IMR-90 (cell line): ENCODE data around the gene RPL21. TPM values are rescaled to one million over a fixed set of nuclear protein-coding genes. Genes with fewer than 3 reads are reported as not detected.

Experiments used
- ATAC-seq: fragments of 200-7000 bp; cut with Tn5 transposase; 2 replicates; pipeline ENCODE4 v1.9.1; 2020; ENCODE audit warnings: low read depth, mild to moderate bottlenecking, moderate library complexity
- BruUV-seq: library from RNA; stranded (reverse); fragments of 400-500 nt; replicated peaks from 2 replicates; lab custom pipeline; 2021; lab: Mats Ljungman, UMichigan
- CTCF ChIA-PET: fragments of 300-600 bp; formaldehyde crosslinking; extraction: SDS; loops from one replicate; lab custom pipeline; 2021; ENCODE audit warnings: antibody characterized with exemption; lab: Yijun Ruan, JAX
- POLR2A ChIA-PET: fragments of 300-600 bp; sonication (Branson Sonifier 250); formaldehyde crosslinking; loops from one replicate; lab custom pipeline; 2022; ENCODE audit warnings: antibody characterized with exemption; ENCODE audit not compliant: unreplicated experiment; lab: Charles Lee
- DNase-seq: peaks from one replicate; pipeline ENCODE4 v3.0.0; 2013
- H2AFZ ChIP-seq: replicated peaks from 2 replicates; pipeline ENCODE3; 2013; ENCODE audit warnings: low read length, mild to moderate bottlenecking; ENCODE audit not compliant: poor library complexity
- H2AK5ac ChIP-seq: 2 replicates; pipeline ENCODE4 v1.6.1; 2013; ENCODE audit warnings: low read depth, low read length, inconsistent platforms
- H2AK9ac ChIP-seq: replicated peaks from 2 replicates; pipeline ENCODE3; 2013; ENCODE audit warnings: mild to moderate bottlenecking, low read depth, low read length, moderate library complexity; ENCODE audit not compliant: poor library complexity
- H2BK120ac ChIP-seq: 2 replicates; pipeline ENCODE4 v1.6.1; 2013; ENCODE audit warnings: low read depth, low read length, inconsistent platforms
- H2BK15ac ChIP-seq: 3 replicates; pipeline ENCODE4 v1.6.1; 2013; ENCODE audit warnings: low read depth, low read length, inconsistent platforms
- H2BK20ac ChIP-seq: 2 replicates; pipeline ENCODE4 v1.6.1; 2013; ENCODE audit warnings: low read depth, mild to moderate bottlenecking, inconsistent platforms, low read length, moderate library complexity
- H2BK5ac ChIP-seq: 2 replicates; pipeline ENCODE4 v1.6.1; 2013; ENCODE audit warnings: mild to moderate bottlenecking, low read depth, low read length, inconsistent platforms; ENCODE audit not compliant: poor library complexity, severe bottlenecking
- H3K14ac ChIP-seq: replicated peaks from 2 replicates; pipeline ENCODE4 v1.6.1; 2013; ENCODE audit warnings: low read depth, low read length, inconsistent platforms
- H3K18ac ChIP-seq: 2 replicates; pipeline ENCODE4 v1.6.1; 2013; ENCODE audit warnings: low read depth, low read length, control low read depth
- H3K23ac ChIP-seq: 2 replicates; pipeline ENCODE4 v1.6.1; 2013; ENCODE audit warnings: low read depth, low read length, inconsistent platforms
- H3K27ac ChIP-seq: 2 replicates; pipeline ENCODE4 v1.5.1; 2013; ENCODE audit warnings: mild to moderate bottlenecking, control low read depth, low read length; ENCODE audit not compliant: insufficient read depth
- H3K27me3 ChIP-seq: 2 replicates; pipeline ENCODE4 v1.6.1; 2013; ENCODE audit warnings: low read length; ENCODE audit not compliant: control insufficient read depth, insufficient read depth
- H3K36me3 ChIP-seq: 2 replicates; pipeline ENCODE4 v1.6.1; 2013; ENCODE audit warnings: low read length, mixed read lengths; ENCODE audit not compliant: control insufficient read depth, insufficient read depth
- H3K4ac ChIP-seq: 2 replicates; pipeline ENCODE4 v1.6.1; 2013; ENCODE audit warnings: low read depth, low read length, inconsistent platforms
- H3K4me1 ChIP-seq: 2 replicates; pipeline ENCODE4 v1.6.1; 2013; ENCODE audit warnings: low read length, mixed read lengths; ENCODE audit not compliant: control insufficient read depth, insufficient read depth
- H3K4me2 ChIP-seq: 2 replicates; pipeline ENCODE4 v1.6.1; 2013; ENCODE audit warnings: low read depth, mild to moderate bottlenecking, control low read depth, low read length, moderate library complexity
- H3K4me3 ChIP-seq: 2 replicates; pipeline ENCODE4 v1.5.1; 2013; ENCODE audit warnings: low read depth, mild to moderate bottlenecking, control low read depth, low read length, moderate library complexity; ENCODE audit not compliant: insufficient read depth
- H3K56ac ChIP-seq: 2 replicates; pipeline ENCODE4 v1.6.1; 2013; ENCODE audit warnings: low read length, inconsistent platforms; ENCODE audit not compliant: insufficient read depth; ENCODE audit errors: extremely low read depth
- H3K79me1 ChIP-seq, 2 experiments: 2 replicates each; pipeline ENCODE4 v1.6.1; 2013; ENCODE audit warnings: low read length in 2 of 2, inconsistent platforms in 1 of 2, low read depth in 1 of 2
- H3K9ac ChIP-seq: 2 replicates; pipeline ENCODE4 v1.6.1; 2013; ENCODE audit warnings: low read depth, low read length, control low read depth
- H3K9me1 ChIP-seq: 2 replicates; pipeline ENCODE4 v1.6.1; 2013; ENCODE audit warnings: low read length, inconsistent platforms; ENCODE audit not compliant: insufficient read depth
- H3K9me3 ChIP-seq: 2 replicates; pipeline ENCODE4 v1.6.1; 2013; ENCODE audit warnings: low read length; ENCODE audit not compliant: control insufficient read depth, insufficient read depth
- H4K20me1 ChIP-seq: 2 replicates; pipeline ENCODE4 v1.6.1; 2013; ENCODE audit warnings: low read length, inconsistent platforms; ENCODE audit not compliant: insufficient read depth
- H4K5ac ChIP-seq: 2 replicates; pipeline ENCODE4 v1.6.1; 2013; ENCODE audit warnings: mild to moderate bottlenecking, low read depth, low read length, control low read depth
- H4K8ac ChIP-seq, 2 experiments: 2 replicates each; pipeline ENCODE4 v1.6.1; 2013; ENCODE audit warnings: low read depth in 2 of 2, low read length in 2 of 2, control low read depth in 1 of 2, inconsistent platforms in 1 of 2
- H4K91ac ChIP-seq: 2 replicates; pipeline ENCODE4 v1.6.1; 2013; ENCODE audit warnings: low read depth, low read length, inconsistent platforms; ENCODE audit not compliant: insufficient read depth
- BHLHE40 ChIP-seq: fragments of 150-350 bp; IDR thresholded peaks from 2 replicates; pipeline ENCODE4 v1.6.1; 2016; ENCODE audit warnings: mild to moderate bottlenecking, low read depth, low read length
- CEBPB ChIP-seq: IDR thresholded peaks from 2 replicates; pipeline ENCODE4 v1.6.1; 2012; ENCODE audit warnings: low read depth, low read length, improper control_type of control experiment
- CHD1 ChIP-seq: IDR thresholded peaks from 2 replicates; pipeline ENCODE4 v1.6.1; 2012; ENCODE audit warnings: low read depth, low read length, improper control_type of control experiment
- FOS ChIP-seq: fragments of 150-350 bp; IDR thresholded peaks from 2 replicates; pipeline ENCODE4 v1.6.1; 2016; ENCODE audit warnings: low read depth, low read length
- MAFK ChIP-seq: IDR thresholded peaks from 2 replicates; pipeline ENCODE4 v1.6.1; 2012; ENCODE audit warnings: low read depth, low read length, improper control_type of control experiment
- MAZ ChIP-seq: IDR thresholded peaks from 2 replicates; pipeline ENCODE4 v1.6.1; 2012; ENCODE audit warnings: low read depth, mild to moderate bottlenecking, low read length, improper control_type of control experiment, moderate library complexity, borderline replicate concordance
- MXI1 ChIP-seq: IDR thresholded peaks from 2 replicates; pipeline ENCODE4 v1.6.1; 2012; ENCODE audit warnings: low read depth, mild to moderate bottlenecking, low read length, moderate library complexity, borderline replicate concordance
- NFE2L2 ChIP-seq: fragments of 150-350 bp; IDR thresholded peaks from 2 replicates; pipeline ENCODE4 v1.6.1; 2016; ENCODE audit warnings: low read depth, mild to moderate bottlenecking, low read length
- POLR2A ChIP-seq: IDR thresholded peaks from 2 replicates; pipeline ENCODE4 v1.6.1; 2012; ENCODE audit warnings: mild to moderate bottlenecking, low read depth, low read length
- RAD21 ChIP-seq: IDR thresholded peaks from 2 replicates; pipeline ENCODE4 v1.6.1; 2012; ENCODE audit warnings: low read length, improper control_type of control experiment
- RCOR1 ChIP-seq: IDR thresholded peaks from 2 replicates; pipeline ENCODE4 v1.6.1; 2012; ENCODE audit warnings: mild to moderate bottlenecking, low read length, improper control_type of control experiment; ENCODE audit not compliant: insufficient replicate concordance
- RFX5 ChIP-seq: IDR thresholded peaks from 2 replicates; pipeline ENCODE4 v1.8.0; 2012; ENCODE audit warnings: low read depth, mild to moderate bottlenecking, low read length, moderate library complexity
- SMC3 ChIP-seq: fragments of 150-350 bp; IDR thresholded peaks from 2 replicates; pipeline ENCODE4 v1.6.1; 2016; ENCODE audit warnings: low read depth, mild to moderate bottlenecking, antibody characterized with exemption, low read length, moderate library complexity
- WGBS, 2 experiments: methylation state at CpG; one replicate each; pipeline versions ENCODE4 v1.1.5 to v1.1.7; 2013; ENCODE audit warnings: missing lambda C conversion rate in 2 of 2; ENCODE audit not compliant: insufficient read length in 1 of 2; ENCODE audit errors: extremely low coverage in 2 of 2; 5-methylcytosine and 5-hydroxymethylcytosine counted together
- dilution Hi-C: fragments of 300-500 bp; cut with HindIII; formaldehyde crosslinking; loops from one replicate; pipeline ENCODE4 v1.14.3; 2018; ENCODE audit warnings: low sequenced_read_pairs; ENCODE audit not compliant: unreplicated experiment
- in situ Hi-C: fragments of 300-500 bp; cut with MboI; formaldehyde crosslinking; loops from 3 replicates; pipeline ENCODE4 v1.14.3; 2019; ENCODE audit warnings: low sequenced_read_pairs, inconsistent platforms, mixed read lengths
- intact Hi-C: fragments of 100-400 bp; cut with micrococcal nuclease; formaldehyde crosslinking; loops from 2 replicates; pipeline ENCODE4 v1.10.0; 2022
- polyA plus RNA-seq, 3 experiments: library from polyadenylated mRNA; depleted of rRNA; stranded (reverse); fragments of >200 nt; gene quantifications; 2 replicates each; pipeline ENCODE4 v1.2.3, GENCODE V29; 2012; ENCODE audit warnings: low replicate concordance in 1 of 3
- total RNA-seq: library from RNA; depleted of rRNA; stranded (reverse); fragments of >200 nt; gene quantifications from 2 replicates; pipeline ENCODE4 v1.2.3, GENCODE V29; 2012
- TF ChIP-seq, protein P1 (sequence below): fragments of 150-350 bp; IDR thresholded peaks from 2 replicates; pipeline ENCODE4 v1.6.1; 2016; ENCODE audit warnings: low read depth, mild to moderate bottlenecking, low read length, moderate library complexity, borderline replicate concordance
- TF ChIP-seq, protein P2 (sequence below): conservative IDR thresholded peaks from 2 replicates; pipeline ENCODE4 v1.5.1; 2012; ENCODE audit warnings: mild to moderate bottlenecking, low read depth, low read length, improper control_type of control experiment
- TF ChIP-seq, protein P3 (sequence below): fragments of 150-350 bp; IDR thresholded peaks from 2 replicates; pipeline ENCODE4 v1.6.1; 2017; ENCODE audit warnings: mild to moderate bottlenecking, antibody characterized with exemption, low read length, low read depth

RPL21 gene
- total and polyA plus RNA-seq, 2 of the 4 experiments (the other 2 are of a cell fraction) = 912 to 1,160 TPM

DNA sequence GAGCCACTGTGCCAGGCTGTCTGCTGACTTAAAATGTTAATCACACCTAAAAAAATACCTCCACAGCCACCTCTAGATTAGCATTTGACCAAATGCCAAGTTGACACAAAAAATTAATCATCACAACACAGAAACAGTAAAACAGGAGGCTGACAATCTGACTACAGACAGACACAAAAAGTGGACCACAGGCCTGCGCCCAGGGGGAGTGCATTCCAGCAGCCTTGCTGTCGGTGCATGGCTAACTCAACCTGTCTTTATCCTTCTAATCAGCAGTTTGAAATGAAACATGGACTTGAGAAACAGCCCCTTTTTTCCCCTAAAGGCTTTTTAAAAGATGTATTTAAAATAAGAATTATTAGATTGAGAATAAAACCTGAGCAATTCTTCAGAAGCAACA, 53.3 kb downstream of the RPL21 start:
- no peak for TF ChIP-seq MXI1
- TF ChIP-seq CHD1 = no peak
- TF ChIP-seq SMC3 = no peak
- TF ChIP-seq, protein P1, sequence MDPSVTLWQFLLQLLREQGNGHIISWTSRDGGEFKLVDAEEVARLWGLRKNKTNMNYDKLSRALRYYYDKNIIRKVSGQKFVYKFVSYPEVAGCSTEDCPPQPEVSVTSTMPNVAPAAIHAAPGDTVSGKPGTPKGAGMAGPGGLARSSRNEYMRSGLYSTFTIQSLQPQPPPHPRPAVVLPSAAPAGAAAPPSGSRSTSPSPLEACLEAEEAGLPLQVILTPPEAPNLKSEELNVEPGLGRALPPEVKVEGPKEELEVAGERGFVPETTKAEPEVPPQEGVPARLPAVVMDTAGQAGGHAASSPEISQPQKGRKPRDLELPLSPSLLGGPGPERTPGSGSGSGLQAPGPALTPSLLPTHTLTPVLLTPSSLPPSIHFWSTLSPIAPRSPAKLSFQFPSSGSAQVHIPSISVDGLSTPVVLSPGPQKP = no peak
- no peak for TF ChIP-seq FOS
- no peak for TF ChIP-seq RAD21
- TF ChIP-seq RCOR1 = no peak
- no peak for TF ChIP-seq MAFK
- no peak for TF ChIP-seq RFX5
- TF ChIP-seq, protein P2, sequence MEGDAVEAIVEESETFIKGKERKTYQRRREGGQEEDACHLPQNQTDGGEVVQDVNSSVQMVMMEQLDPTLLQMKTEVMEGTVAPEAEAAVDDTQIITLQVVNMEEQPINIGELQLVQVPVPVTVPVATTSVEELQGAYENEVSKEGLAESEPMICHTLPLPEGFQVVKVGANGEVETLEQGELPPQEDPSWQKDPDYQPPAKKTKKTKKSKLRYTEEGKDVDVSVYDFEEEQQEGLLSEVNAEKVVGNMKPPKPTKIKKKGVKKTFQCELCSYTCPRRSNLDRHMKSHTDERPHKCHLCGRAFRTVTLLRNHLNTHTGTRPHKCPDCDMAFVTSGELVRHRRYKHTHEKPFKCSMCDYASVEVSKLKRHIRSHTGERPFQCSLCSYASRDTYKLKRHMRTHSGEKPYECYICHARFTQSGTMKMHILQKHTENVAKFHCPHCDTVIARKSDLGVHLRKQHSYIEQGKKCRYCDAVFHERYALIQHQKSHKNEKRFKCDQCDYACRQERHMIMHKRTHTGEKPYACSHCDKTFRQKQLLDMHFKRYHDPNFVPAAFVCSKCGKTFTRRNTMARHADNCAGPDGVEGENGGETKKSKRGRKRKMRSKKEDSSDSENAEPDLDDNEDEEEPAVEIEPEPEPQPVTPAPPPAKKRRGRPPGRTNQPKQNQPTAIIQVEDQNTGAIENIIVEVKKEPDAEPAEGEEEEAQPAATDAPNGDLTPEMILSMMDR = no peak
- TF ChIP-seq POLR2A = no peak
- TF ChIP-seq, protein P3, sequence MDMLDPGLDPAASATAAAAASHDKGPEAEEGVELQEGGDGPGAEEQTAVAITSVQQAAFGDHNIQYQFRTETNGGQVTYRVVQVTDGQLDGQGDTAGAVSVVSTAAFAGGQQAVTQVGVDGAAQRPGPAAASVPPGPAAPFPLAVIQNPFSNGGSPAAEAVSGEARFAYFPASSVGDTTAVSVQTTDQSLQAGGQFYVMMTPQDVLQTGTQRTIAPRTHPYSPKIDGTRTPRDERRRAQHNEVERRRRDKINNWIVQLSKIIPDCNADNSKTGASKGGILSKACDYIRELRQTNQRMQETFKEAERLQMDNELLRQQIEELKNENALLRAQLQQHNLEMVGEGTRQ = no peak
- TF ChIP-seq CEBPB = no peak
- TF ChIP-seq NFE2L2 = no peak
- no peak for TF ChIP-seq BHLHE40
- TF ChIP-seq MAZ = no peak
- Histone ChIP-seq H3K36me3 (no peaks in the 10 kb centered on the region), H4K91ac (no peak overlapping the region), H3K14ac (no peak overlapping the region), H3K9ac (no peak overlapping the region), H3K27me3 (peaks cover 9% of the 10 kb centered on the region), H3K4me1 (peaks cover 2% of the 10 kb centered on the region; the same call in 1 of the 2 replicates), H2AK5ac (no peak overlapping the region), H3K23ac (no peak overlapping the region), H3K18ac (no peak overlapping the region), H3K4me2 (no peak overlapping the region), H2AFZ (no peak overlapping the region), H3K27ac (no peak overlapping the region), H2AK9ac (no peak overlapping the region), H3K79me1 (no peaks in the 10 kb centered on the region), H3K9me1 (peaks cover 8% of the 10 kb centered on the region; the same call in 1 of the 2 replicates), H2BK20ac (no peak overlapping the region), H3K56ac (no peak overlapping the region), H3K9me3 (peaks cover 3% of the 10 kb centered on the region; the same call in 1 of the 2 replicates), H4K8ac (no peak overlapping the region), H4K20me1 (no peaks in the 10 kb centered on the region), H2BK5ac (no peak overlapping the region), H3K4ac (no peak overlapping the region), H2BK120ac (no peak overlapping the region), H2BK15ac (no peak overlapping the region), H3K4me3 (no peak overlapping the region), H4K5ac (no peak overlapping the region)
- in situ Hi-C loops = no loop called here
- POLR2A ChIA-PET = no interaction called here
- no TSS peak for BruUV-seq
- ATAC-seq (no peak), DNase-seq (no peak)
- CTCF ChIA-PET = no interaction called here
- no CpG with 5 or more reads among the region's 2 CpGs for WGBS, 2 experiments
- intact Hi-C loops = no loop called here
- dilution Hi-C loops = no loop called here
